HG02759 (cell line): Measurements from ENCODE around the gene IFRD2.
"Not testable (repeated sequence)": the region's sequence is repeated elsewhere in the genome, so short reads cannot be mapped to it uniquely, and the experiment has no call there.

ENCODE experiments used
- ATAC-seq: cut with Tn5 transposase; IDR thresholded peaks from one replicate; pipeline ENCODE4 v1.9.1; 2021; ENCODE audit warnings: mild to moderate bottlenecking, moderate library complexity; ENCODE audit not compliant: unreplicated experiment

Gene IFRD2

GRCh38 chr3:50255251-50255615, 37.0 kb downstream of the IFRD2 start:
- no peak for ATAC-seq

GRCh38 chr3:50254577-50255250, 37.5 kb downstream of the IFRD2 start:
- ATAC-seq, result no peak

- ATAC-seq, result no peak
Measured at GRCh38 chr3:50251220-50251619, 41.0 kb downstream of the IFRD2 start.

GRCh38 chr3:50250514-50250913, 41.7 kb downstream of the IFRD2 start:
- ATAC-seq, result no peak

GRCh38 chr3:50249457-50249856, 42.8 kb downstream of the IFRD2 start:
- no peak for ATAC-seq

- ATAC-seq, result no peak
Measured at GRCh38 chr3:50248387-50248786, 43.8 kb downstream of the IFRD2 start.

- ATAC-seq, result peak; percentile 58
Measured at GRCh38 chr3:50246517-50246954, 45.7 kb downstream of the IFRD2 start.

GRCh38 chr3:50245831-50246516, 46.3 kb downstream of the IFRD2 start:
- peak; percentile 76 for ATAC-seq

- no peak for ATAC-seq
Measured at GRCh38 chr3:50245251-50245745, 46.9 kb downstream of the IFRD2 start.

- not testable (repeated sequence) for ATAC-seq
Measured at GRCh38 chr3:50244813-50245212, 47.4 kb downstream of the IFRD2 start.

- ATAC-seq, result no peak
Measured at GRCh38 chr3:50243543-50243895, 48.7 kb downstream of the IFRD2 start.

GRCh38 chr3:50242851-50243542, 49.2 kb downstream of the IFRD2 start:
- no peak for ATAC-seq

GRCh38 chr3:50242381-50242770, 49.9 kb downstream of the IFRD2 start:
- ATAC-seq, result no peak

GRCh38 chr3:50241713-50242380, 50.4 kb downstream of the IFRD2 start:
- ATAC-seq, result no peak

GRCh38 chr3:50241163-50241562, 51.1 kb downstream of the IFRD2 start:
- ATAC-seq, result no peak

- ATAC-seq, result no peak
Measured at GRCh38 chr3:50239649-50240048, 52.6 kb downstream of the IFRD2 start.

- no peak for ATAC-seq
Measured at GRCh38 chr3:50238549-50239026, 53.6 kb downstream of the IFRD2 start.

GRCh38 chr3:50237754-50238548, 54.3 kb downstream of the IFRD2 start:
- peak; percentile 37 for ATAC-seq
